GM20431 (cell line): Measurements from ENCODE around the gene GPR37L1.

ENCODE experiments used
- in situ Hi-C: fragments of 300-500 bp; cut with MseI, MboI; formaldehyde crosslinking; loops from one replicate; pipeline ENCODE4 v1.15.0; 2020; ENCODE audit warnings: low sequenced_read_pairs; ENCODE audit not compliant: unreplicated experiment

Gene GPR37L1

GRCh38 chr1:202122639-202123335 is at the start of gene GPR37L1:
Gene GPR37L1, plus strand, starts transcription at chr1:202122917. Its CDS starts 47 bp downstream, at chr1:202122964.
- in situ Hi-C loops = loop anchor here (25.0 kb wide), 1 partner anchor 235 kb away; the partner anchor contains the start of gene SHISA4

DNA sequence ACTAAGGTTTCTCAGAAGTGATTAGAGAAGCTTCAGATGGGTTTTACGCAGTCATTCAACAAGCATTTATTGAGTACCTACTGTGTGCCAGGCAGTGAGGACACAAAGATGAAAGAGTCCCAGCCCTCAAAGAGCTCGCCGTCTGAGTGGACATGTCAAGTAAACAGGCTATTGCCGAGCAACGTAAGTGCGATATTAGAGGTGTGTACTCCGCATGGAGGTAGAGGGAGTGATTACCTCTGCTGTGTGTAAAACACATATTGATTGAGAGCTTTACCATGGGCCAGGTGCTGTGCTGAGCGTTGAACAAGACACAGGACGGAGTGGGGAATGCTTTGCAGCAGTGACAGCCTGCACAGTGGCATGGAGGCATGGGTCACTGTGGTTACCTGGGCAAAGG is 49.5 kb upstream of the GPR37L1 start:
- in situ Hi-C loops = no loop called here

DNA sequence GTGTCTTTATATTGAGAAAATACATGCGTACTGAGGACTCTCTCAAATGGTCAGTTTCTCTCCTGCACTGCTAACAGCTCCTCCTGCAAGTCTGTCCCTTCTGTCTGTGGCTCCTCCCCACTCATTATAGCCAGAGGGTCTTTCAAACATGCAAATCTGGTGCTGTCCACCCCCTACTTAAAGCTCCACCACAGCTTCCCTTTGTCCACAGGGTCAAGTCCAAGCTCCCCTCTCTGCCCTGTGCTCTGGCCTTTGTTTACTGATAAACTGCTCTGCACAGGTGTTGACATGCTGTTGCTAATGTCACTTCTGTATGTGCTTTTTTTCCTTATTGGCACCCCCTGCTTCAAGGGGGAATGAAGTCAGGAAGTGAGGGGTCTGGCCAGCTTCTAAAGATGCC is 47.7 kb upstream of the GPR37L1 start:
- in situ Hi-C loops = no loop called here

DNA sequence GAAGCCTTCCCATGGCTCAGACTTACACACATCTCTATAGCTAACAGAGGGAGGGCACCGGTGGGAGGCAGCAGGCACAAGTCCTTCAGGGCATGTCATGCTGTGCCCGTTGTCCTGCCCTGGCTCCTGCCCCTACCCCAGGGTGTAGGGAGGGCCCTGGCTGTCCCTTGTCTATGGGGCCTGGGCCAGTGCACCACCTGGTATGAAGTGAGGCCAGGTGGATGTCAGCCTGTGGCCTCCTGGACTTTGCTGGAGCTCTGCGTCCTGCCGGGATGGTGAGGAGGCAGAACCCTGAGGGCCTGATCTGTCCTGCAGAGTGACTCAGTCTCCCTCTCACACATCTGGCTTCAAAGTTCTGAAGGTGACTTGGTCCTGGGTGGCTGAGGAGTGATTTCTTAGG is 47.3 kb upstream of the GPR37L1 start:
- in situ Hi-C loops = no loop called here

- in situ Hi-C loops = no loop called here
Measured at GRCh38 chr1:202076050-202076511, 46.6 kb upstream of the GPR37L1 start.

DNA sequence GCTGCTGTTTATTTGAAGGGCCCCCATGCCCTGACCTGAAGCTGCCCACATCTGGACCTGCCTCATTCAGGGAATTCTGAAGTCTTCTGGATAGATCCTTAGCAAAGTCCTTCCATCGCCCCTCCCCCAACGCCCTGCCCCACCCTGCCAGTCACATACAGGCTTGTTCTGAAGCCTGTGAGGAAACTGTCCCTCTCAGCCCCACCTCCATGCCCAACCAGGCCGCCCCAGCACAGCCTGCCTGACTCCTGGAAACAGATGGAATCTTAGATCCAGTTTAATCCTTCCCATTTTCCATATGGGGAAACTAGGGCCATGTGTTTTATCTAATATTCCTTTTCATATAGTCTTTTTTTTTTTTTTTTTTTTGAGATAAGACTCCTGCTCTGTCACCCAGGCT is 44.5 kb upstream of the GPR37L1 start:
- in situ Hi-C loops = no loop called here

- in situ Hi-C loops = no loop called here
Measured at GRCh38 chr1:202081992-202082391, 40.7 kb upstream of the GPR37L1 start.

DNA sequence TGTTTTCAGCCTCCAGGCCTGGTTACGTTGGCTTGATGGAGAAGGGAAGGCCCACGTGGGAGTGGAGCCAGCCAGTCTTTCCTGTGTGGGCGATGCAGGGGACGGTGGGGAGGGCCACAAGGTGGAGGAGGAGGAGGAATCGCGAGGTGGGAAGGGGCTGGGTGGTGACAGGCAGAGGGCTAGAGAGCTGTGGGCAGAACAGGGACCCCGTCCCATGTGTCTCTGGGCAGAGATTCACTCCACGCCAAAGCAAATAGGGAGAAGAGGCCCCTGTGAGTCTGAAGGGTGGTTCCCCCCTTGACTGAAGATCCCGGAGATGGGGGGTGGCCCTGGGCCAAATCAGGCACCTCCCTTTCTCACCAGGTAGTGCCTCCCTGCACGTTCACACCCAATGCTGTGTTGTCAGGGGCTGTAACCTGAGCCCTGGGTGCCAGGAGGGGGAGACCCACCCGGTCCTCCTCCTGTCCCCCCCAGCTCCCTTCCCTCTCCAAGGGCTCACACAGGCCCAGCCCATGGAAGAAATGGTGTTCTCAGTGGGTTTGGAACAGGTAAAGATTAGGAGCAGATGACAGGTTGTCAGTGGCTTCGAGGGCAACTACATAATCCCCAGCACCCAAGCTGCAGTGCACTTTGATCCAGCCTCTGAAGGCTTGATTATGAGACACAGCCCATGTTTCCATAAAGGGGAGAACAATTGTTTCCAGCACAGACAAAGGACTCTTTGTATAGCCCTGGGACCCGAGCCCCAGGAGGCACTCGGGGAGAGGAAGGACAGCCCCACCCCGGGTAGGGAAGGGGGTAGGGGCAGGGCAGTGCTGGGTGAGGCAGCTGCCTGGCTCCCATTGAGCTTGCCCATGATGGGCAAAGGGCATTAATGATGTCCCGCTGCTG is 37.7 kb upstream of the GPR37L1 start:
- in situ Hi-C loops = no loop called here

DNA sequence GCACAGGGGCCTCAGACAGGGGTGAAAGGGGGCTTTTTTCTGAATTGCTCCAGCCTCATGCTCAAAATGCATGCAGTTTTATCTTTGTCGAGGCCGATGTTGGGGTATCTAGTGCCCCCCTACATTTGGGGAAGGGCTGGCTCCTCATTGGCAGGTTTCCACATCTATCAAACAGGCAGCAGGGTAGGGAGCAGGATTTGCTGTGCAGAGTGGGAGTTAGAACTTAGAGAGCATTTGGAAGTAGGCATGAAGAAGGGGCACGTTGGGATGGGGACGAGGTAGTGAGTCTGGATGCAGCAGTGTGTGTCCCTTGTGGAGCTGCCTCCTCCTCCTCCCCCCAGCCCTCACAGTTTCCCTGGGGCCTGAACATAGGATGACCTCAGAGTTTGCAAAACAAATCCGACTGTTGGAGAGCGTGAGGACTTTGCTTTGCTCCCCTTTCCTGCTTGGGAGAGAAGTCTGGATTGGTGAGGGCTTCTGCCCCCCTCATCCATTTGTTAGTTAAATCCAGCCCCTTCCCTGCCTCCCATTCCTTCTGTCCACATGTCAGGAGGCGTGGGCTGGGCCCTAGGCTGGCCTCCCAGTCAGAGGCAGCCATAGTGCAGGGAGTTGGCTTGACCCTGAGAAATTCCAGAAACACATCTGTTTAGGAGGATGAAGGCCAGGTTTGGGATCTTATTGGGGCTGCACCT is 36.9 kb upstream of the GPR37L1 start:
- in situ Hi-C loops = no loop called here

DNA sequence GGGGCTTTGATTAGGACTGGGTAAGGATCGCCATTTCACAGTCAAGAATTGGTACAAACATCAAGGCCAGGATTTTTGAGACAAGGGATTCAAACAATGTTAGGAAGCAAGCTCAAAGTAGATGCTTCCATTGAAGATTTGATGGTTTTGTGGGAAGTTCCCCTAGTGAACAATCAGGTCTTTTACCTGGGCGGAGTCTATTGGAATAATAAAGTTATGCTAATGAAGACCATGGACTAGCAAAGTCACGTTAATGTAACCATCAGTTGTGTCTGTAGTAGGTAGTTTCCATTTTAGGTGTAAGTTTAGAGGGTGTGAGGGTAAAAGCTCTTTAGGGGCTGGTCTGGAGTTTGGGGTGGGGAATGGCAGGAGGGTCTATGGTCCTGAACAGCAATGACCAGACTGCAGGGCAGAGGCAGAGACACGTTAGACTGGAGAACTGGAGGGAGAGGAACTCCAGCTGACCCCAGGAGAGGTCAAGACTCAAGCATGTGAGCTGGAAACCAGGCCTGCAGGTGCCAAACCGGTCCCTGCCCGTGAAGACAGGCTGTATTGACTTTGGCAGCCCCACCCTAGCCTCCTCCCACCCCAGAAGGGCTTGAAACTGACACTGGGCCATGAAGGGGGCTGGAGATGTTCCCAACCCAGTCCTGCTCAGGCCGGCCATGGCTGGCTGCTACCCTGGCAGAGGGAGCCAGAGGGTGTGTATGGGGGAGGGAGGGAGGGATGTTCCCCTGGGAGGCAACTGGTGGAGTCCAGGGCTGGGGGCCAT is 36.0 kb upstream of the GPR37L1 start:
- in situ Hi-C loops = no loop called here

- in situ Hi-C loops = no loop called here
Measured at GRCh38 chr1:202088206-202088605, 34.5 kb upstream of the GPR37L1 start.

GRCh38 chr1:202090994-202091393 is 31.7 kb upstream of the GPR37L1 start:
- in situ Hi-C loops = no loop called here

DNA sequence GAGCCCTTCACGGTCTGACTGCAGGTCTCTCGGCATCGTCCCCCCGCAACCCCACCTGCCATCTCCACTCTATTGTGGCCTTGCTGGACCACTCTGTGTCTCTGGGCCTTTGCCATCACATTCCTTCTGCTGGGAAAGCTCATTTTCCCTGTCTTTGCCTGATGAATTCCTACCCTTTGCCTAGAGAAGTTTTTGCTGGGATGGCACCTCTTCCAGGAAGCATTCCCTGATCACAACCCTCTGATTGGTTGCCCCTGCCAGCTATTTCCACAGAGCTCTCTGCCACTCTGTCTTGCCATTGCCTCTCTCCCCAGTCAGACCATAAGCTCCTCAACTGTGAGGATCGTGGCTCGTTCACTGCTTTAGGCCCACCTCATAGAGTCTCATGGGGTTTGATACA is 28.9 kb upstream of the GPR37L1 start:
- in situ Hi-C loops = no loop called here

DNA sequence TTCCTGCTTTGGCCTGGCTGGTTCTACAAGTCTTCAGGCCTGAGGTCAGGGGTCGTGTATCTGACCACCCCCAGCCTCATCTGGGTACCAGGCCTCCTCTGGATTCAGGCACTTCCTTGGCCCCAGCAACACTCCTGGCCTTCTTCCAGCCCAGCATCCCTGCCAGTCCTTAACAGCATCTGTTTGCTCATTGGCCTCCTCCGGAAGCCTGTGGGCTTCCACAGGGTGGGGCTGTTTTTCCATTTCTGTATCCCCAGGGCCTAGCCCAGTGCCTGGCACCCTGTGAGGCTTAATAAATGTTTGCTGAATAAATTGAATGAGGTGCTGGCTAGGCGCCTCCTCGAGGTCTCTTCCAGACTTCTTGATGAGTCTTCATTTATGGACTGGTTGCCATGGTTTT is 21.5 kb upstream of the GPR37L1 start:
- in situ Hi-C loops = loop anchor here (25.0 kb wide), 1 partner anchor 214 kb away; the partner anchor contains the start of gene SHISA4

DNA sequence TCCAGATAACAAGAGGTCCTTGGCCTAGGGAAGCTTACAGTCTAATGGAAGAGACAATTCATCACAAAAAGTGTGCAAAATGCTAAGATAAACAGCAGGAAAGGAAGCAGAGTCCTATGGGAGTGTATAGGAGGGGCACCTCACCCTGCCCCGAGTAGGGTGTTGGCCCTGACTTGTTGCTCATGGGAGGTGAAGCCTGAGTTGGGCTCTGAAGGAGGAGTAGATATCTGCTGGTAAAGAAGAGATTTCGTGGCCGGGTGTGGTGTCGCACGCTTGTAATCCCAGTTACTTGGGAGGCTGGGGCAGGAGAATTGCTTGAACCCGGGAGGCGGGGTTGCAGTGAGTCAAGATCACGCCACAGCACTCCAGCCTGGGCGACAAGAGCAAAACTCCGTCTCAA is 18.6 kb upstream of the GPR37L1 start:
- in situ Hi-C loops = loop anchor here (25.0 kb wide), 1 partner anchor 217 kb away; the partner anchor contains the start of gene SHISA4

GRCh38 chr1:202105571-202106339 is 17.0 kb upstream of the GPR37L1 start:
- in situ Hi-C loops = loop anchor here (25.0 kb wide), 1 partner anchor 218 kb away; the partner anchor contains the start of gene SHISA4

- in situ Hi-C loops = loop anchor here (25.0 kb wide), 1 partner anchor 219 kb away; the partner anchor contains the start of gene SHISA4
Measured at GRCh38 chr1:202106340-202107254, 16.1 kb upstream of the GPR37L1 start.

DNA sequence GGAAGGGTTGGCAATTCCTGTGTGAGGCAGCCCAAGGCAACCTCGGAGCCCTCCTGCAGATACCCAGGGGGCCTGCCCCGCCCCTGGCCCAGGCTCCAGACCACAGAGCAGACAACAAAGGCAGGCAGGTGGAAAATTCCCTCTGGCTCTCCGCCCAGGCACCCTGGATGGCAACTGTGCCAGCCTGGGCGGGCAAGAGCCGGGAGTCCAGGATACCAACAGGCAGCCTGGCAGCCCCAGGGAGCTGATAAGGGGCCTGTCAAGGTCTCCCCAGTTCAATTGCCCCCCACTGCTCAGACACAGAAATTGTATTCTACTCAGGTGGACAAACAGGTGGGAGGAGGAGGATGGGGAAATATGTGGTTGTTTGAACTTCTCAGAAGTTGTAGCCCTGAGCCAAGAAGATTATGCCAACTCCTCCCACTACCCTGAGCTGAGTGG is 15.4 kb upstream of the GPR37L1 start:
- in situ Hi-C loops = loop anchor here (25.0 kb wide), 1 partner anchor 220 kb away; the partner anchor contains the start of gene SHISA4
